ENCODE measurements around the gene ACCS. TPM values are rescaled to one million over a fixed set of nuclear protein-coding genes. Genes with fewer than 3 reads are reported as not detected.

ACCS gene
- total and polyA plus RNA-seq, 2 of the 4 experiments (the other 2 are of a cell fraction), result 1.8 to 7.3 TPM

DNA sequence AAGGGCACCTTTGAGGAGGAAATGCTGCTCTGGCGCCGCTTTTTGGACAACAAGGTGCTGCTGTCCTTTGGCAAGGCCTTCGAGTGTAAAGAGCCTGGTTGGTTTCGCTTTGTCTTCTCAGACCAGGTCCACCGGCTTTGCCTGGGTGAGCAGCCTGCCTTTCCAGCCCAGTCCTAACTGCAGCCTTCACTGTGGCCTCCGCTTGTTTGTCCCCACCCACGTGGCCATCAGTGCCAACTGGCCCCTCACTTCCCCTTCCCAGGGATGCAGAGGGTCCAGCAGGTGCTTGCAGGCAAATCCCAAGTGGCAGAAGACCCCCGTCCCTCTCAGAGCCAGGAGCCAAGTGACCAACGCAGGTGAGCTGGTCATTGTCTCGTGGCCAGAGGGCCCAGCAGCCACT is 17.4 kb downstream of the ACCS start:
- dilution Hi-C loops (cut with HindIII; ENCODE audit: low sequenced_read_pairs, unreplicated experiment) (no loop called here), in situ Hi-C loops (cut with MboI; ENCODE audit: low sequenced_read_pairs) (no loop called here), intact Hi-C loops (cut with micrococcal nuclease) (no loop called here)
- Histone ChIP-seq H3K9me3 (ENCODE audit: control insufficient read depth, insufficient read depth, low read length) (no peaks in the 10 kb centered on the region), H3K18ac (ENCODE audit: low read depth, low read length) (no peak overlapping the region), H3K4ac (ENCODE audit: low read depth, low read length) (no peak overlapping the region), H3K79me1 (ENCODE audit: low read depth in 1 of 2, low read length in 2 of 2) (no peaks in the 10 kb centered on the region), H3K4me3 (ENCODE audit: insufficient read depth, low read depth, low read length) (no peak overlapping the region), H3K4me1 (ENCODE audit: control insufficient read depth, insufficient read depth, low read length) (no peaks in the 10 kb centered on the region), H2AK5ac (ENCODE audit: low read depth, low read length) (no peak overlapping the region), H2BK120ac (ENCODE audit: low read depth, low read length) (no peak overlapping the region), H4K8ac (ENCODE audit: low read depth in 2 of 2, low read length in 2 of 2) (no peak overlapping the region), H2BK5ac (ENCODE audit: low read depth, low read length, poor library complexity, severe bottlenecking) (no peak overlapping the region), H3K9ac (ENCODE audit: low read depth, low read length) (no peak overlapping the region), H3K14ac (replicated peaks; ENCODE audit: low read depth, low read length) (no peak overlapping the region), H3K56ac (ENCODE audit: extremely low read depth, insufficient read depth, low read length) (no peak overlapping the region), H2AFZ (replicated peaks; ENCODE audit: low read length, poor library complexity) (no peak overlapping the region), H2BK15ac (ENCODE audit: low read depth, low read length) (no peak overlapping the region), H3K4me2 (ENCODE audit: low read depth, low read length) (no peak overlapping the region), H4K20me1 (ENCODE audit: insufficient read depth, low read length) (no peaks in the 10 kb centered on the region), H2BK20ac (ENCODE audit: low read depth, low read length) (no peak overlapping the region), H3K36me3 (ENCODE audit: control insufficient read depth, insufficient read depth, low read length) (no peaks in the 10 kb centered on the region), H3K27ac (ENCODE audit: insufficient read depth, low read length) (no peak overlapping the region), H4K5ac (ENCODE audit: low read depth, low read length) (no peak overlapping the region), H3K27me3 (ENCODE audit: control insufficient read depth, insufficient read depth, low read length) (no peaks in the 10 kb centered on the region; the same call in 1 of the 2 replicates), H3K23ac (ENCODE audit: low read depth, low read length) (no peak overlapping the region), H4K91ac (ENCODE audit: insufficient read depth, low read depth, low read length) (no peak overlapping the region), H3K9me1 (ENCODE audit: insufficient read depth, low read length) (no peaks in the 10 kb centered on the region), H2AK9ac (replicated peaks; ENCODE audit: low read depth, low read length, poor library complexity) (no peak overlapping the region)
- CTCF ChIA-PET, result interaction anchor here (0.5 to 2.2 kb wide), 2 partner anchors 10 to 12 kb away, joined by 3 to 5 read pairs; partner anchors contain the start of gene EXT2
- ATAC-seq (ENCODE audit: low read depth) (no peak), DNase-seq (no peak)
- WGBS, 2 experiments (ENCODE audit: extremely low coverage in 2 of 2, insufficient read length in 1 of 2), result 83% methylated on average over 3 of the region's 10 CpGs; no CpG with 5 or more reads in 1 of the 2 experiments
- POLR2A ChIA-PET (ENCODE audit: unreplicated experiment), result no interaction called here
- BruUV-seq (replicated peaks), result no TSS peak
- TF ChIP-seq RAD21 (IDR thresholded peaks at IDR 0.05; ENCODE audit: low read length), result no peak
- TF ChIP-seq CHD1 (IDR thresholded peaks at IDR 0.05; ENCODE audit: low read depth, low read length), result no peak
- no peak for TF ChIP-seq RFX5 (IDR thresholded peaks at IDR 0.05; ENCODE audit: low read depth, low read length)
- no peak for TF ChIP-seq CEBPB (IDR thresholded peaks at IDR 0.05; ENCODE audit: low read depth, low read length)
- TF ChIP-seq MAFK (IDR thresholded peaks at IDR 0.05; ENCODE audit: low read depth, low read length), result no peak
- TF ChIP-seq CTCF (conservative IDR thresholded peaks at IDR 0.05; ENCODE audit: low read depth, low read length), result no peak

Data from IMR-90 (cell line).